Endothelial cell of umbilical vein (primary cell): ENCODE data around the gene ERLEC1.

Source experiments
- EZH2 ChIP-seq: IDR thresholded peaks from 2 replicates; pipeline ENCODE4 v1.6.1; 2012; ENCODE audit warnings: borderline replicate concordance, low read depth, mild to moderate bottlenecking, moderate library complexity, low read length, inconsistent platforms; ENCODE audit not compliant: severe bottlenecking
- MYC ChIP-seq: IDR thresholded peaks from one replicate; pipeline ENCODE4 v1.6.1; 2011; ENCODE audit warnings: mild to moderate bottlenecking, low read depth, low read length
- POLR2A ChIP-seq: IDR thresholded peaks from 2 replicates; pipeline ENCODE4 v1.6.1; 2012; ENCODE audit warnings: low read depth, mild to moderate bottlenecking, control low read depth, low read length
- POLR2AphosphoS5 ChIP-seq: IDR thresholded peaks from 2 replicates; pipeline ENCODE4 v1.6.1; 2012; ENCODE audit warnings: low read depth, mild to moderate bottlenecking, control low read depth, low read length, moderate library complexity; ENCODE audit not compliant: insufficient read depth
- TF ChIP-seq, protein P1 (sequence below), 2 donors: IDR thresholded peaks; 1 replicate in 1 of 2; 2 replicates in 1 of 2; pipeline ENCODE4 v1.5.1; 2011; ENCODE audit warnings: low read length in 2 of 2, mild to moderate bottlenecking in 2 of 2, moderate library complexity in 2 of 2, control low read depth in 1 of 2, inconsistent platforms in 1 of 2, low read depth in 1 of 2; ENCODE audit not compliant: insufficient read depth in 1 of 2; ENCODE audit errors: extremely low read depth in 1 of 2
- TF ChIP-seq, protein P2 (sequence below): IDR thresholded peaks from 2 replicates; pipeline ENCODE4 v1.6.1; 2011; ENCODE audit not compliant: insufficient read depth, insufficient read length

DNA sequence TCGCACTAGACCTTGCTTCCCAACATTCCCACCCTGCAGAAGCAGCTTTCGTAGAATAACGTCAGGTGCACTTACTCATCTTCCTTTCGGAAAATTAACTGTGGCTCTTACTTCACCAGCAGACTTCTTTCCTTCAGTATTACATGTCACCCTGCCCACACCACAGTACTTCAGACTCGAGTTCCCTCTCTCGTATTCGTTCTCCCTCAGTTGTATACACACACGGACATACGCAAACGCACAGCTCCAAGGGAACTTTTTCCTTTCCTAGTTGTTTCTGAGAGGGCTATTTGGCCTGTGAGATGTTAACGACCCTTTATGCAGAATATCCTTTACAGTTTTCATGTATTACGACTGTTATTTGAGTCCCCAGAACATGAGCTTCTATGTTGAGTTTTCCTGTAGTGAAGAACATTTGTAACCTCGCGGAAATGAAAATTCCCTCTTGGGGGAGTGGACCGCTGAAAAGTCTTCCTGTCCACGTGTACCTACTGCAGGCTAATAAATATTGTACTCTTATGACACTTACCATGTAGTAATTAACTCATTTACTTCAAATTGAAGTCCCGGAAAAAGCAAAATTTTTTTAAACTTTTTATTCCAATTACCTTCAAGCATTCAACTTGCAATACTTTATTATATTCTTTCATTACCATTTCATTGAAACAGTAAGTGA, 908 bp downstream of the ERLEC1 start:
- TF ChIP-seq, protein P1, sequence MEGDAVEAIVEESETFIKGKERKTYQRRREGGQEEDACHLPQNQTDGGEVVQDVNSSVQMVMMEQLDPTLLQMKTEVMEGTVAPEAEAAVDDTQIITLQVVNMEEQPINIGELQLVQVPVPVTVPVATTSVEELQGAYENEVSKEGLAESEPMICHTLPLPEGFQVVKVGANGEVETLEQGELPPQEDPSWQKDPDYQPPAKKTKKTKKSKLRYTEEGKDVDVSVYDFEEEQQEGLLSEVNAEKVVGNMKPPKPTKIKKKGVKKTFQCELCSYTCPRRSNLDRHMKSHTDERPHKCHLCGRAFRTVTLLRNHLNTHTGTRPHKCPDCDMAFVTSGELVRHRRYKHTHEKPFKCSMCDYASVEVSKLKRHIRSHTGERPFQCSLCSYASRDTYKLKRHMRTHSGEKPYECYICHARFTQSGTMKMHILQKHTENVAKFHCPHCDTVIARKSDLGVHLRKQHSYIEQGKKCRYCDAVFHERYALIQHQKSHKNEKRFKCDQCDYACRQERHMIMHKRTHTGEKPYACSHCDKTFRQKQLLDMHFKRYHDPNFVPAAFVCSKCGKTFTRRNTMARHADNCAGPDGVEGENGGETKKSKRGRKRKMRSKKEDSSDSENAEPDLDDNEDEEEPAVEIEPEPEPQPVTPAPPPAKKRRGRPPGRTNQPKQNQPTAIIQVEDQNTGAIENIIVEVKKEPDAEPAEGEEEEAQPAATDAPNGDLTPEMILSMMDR (IDR thresholded peaks at IDR 0.05; ENCODE audit: extremely low read depth in 1 of 2, insufficient read depth in 1 of 2, low read depth in 1 of 2, low read length in 2 of 2) = no peak
- TF ChIP-seq POLR2AphosphoS5 (no peak), POLR2A (no peak), EZH2 (no peak), MYC (no peak)
- TF ChIP-seq, protein P2, sequence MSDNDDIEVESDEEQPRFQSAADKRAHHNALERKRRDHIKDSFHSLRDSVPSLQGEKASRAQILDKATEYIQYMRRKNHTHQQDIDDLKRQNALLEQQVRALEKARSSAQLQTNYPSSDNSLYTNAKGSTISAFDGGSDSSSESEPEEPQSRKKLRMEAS = no peak
